HG03108 (cell line): ENCODE measurements around the gene SH3RF3.
A peak's percentile ranks its signal among the peaks of the same experiment; 100 is the strongest.

Experiments used
- ATAC-seq: cut with Tn5 transposase; IDR thresholded peaks from one replicate; pipeline ENCODE4 v1.9.1; 2021; ENCODE audit warnings: moderate library complexity; ENCODE audit not compliant: unreplicated experiment

The SH3RF3 gene

GRCh38 chr2:109233643-109234042 lies 104.6 kb downstream of the SH3RF3 start:
- ATAC-seq, result no peak

- no peak for ATAC-seq
These were observed 105.3 kb downstream of the SH3RF3 start for GRCh38 chr2:109234355-109234754.

GRCh38 chr2:109236147-109236546 lies 107.1 kb downstream of the SH3RF3 start:
- ATAC-seq, result no peak

GRCh38 chr2:109237792-109238191 lies 108.8 kb downstream of the SH3RF3 start:
- ATAC-seq, result no peak

GRCh38 chr2:109238580-109238979 lies 109.6 kb downstream of the SH3RF3 start:
- peak; percentile 94 for ATAC-seq

- no peak for ATAC-seq
These were observed 110.7 kb downstream of the SH3RF3 start for GRCh38 chr2:109239720-109240119.

GRCh38 chr2:109242210-109242653 lies 113.2 kb downstream of the SH3RF3 start:
- no peak for ATAC-seq

- ATAC-seq, result no peak
These were observed 113.8 kb downstream of the SH3RF3 start for GRCh38 chr2:109242654-109243331.

GRCh38 chr2:109243526-109244303 lies 114.7 kb downstream of the SH3RF3 start:
- no peak for ATAC-seq

- ATAC-seq, result no peak
These were observed 115.2 kb downstream of the SH3RF3 start for GRCh38 chr2:109244304-109244582.

- no peak for ATAC-seq
These were observed 115.9 kb downstream of the SH3RF3 start for GRCh38 chr2:109244750-109245382.

GRCh38 chr2:109246176-109246575 lies 117.2 kb downstream of the SH3RF3 start:
- no peak for ATAC-seq

GRCh38 chr2:109246616-109247015 lies 117.6 kb downstream of the SH3RF3 start:
- ATAC-seq, result no peak

GRCh38 chr2:109247340-109247739 lies 118.3 kb downstream of the SH3RF3 start:
- ATAC-seq, result no peak

- no peak for ATAC-seq
These were observed 118.8 kb downstream of the SH3RF3 start for GRCh38 chr2:109247812-109248211.

- ATAC-seq, result no peak
These were observed 119.6 kb downstream of the SH3RF3 start for GRCh38 chr2:109248590-109248989.

GRCh38 chr2:109253217-109253616 lies 124.2 kb downstream of the SH3RF3 start:
- ATAC-seq, result no peak

- peak; percentile 51 for ATAC-seq
These were observed 125.3 kb downstream of the SH3RF3 start for GRCh38 chr2:109254174-109254904.

- ATAC-seq, result no peak
These were observed 126.6 kb downstream of the SH3RF3 start for GRCh38 chr2:109255654-109256053.

- ATAC-seq, result no peak
These were observed 127.1 kb downstream of the SH3RF3 start for GRCh38 chr2:109256111-109256510.

GRCh38 chr2:109256921-109257320 lies 127.9 kb downstream of the SH3RF3 start:
- no peak for ATAC-seq
